Muscle of leg (tissue), 11 donors: ENCODE data around the gene STYXL2. TPM values are rescaled to one million over a fixed set of nuclear protein-coding genes. Genes with fewer than 3 reads are reported as not detected.

Source experiments
- DNase-seq: peaks from one replicate; pipeline ENCODE4 v3.0.0; 2013
- H3K27ac ChIP-seq: one replicate; pipeline ENCODE4 v1.5.1; 2013; ENCODE audit warnings: mild to moderate bottlenecking, low read length, control low read depth
- H3K27me3 ChIP-seq: one replicate; pipeline ENCODE4 v1.6.1; 2013; ENCODE audit warnings: low read length; ENCODE audit not compliant: control insufficient read depth, insufficient read depth
- H3K36me3 ChIP-seq: one replicate; pipeline ENCODE4 v1.6.1; 2013; ENCODE audit warnings: low read length; ENCODE audit not compliant: control insufficient read depth, insufficient read depth
- H3K4me1 ChIP-seq: one replicate; pipeline ENCODE4 v1.6.1; 2013; ENCODE audit warnings: low read length; ENCODE audit not compliant: control insufficient read depth, insufficient read depth
- H3K4me3 ChIP-seq: one replicate; pipeline ENCODE4 v1.5.1; 2013; ENCODE audit warnings: low read length, control low read depth
- H3K9me3 ChIP-seq: replicated peaks from 2 replicates; pipeline ENCODE4 v1.6.1; 2013; ENCODE audit warnings: low read depth, low read length; ENCODE audit not compliant: control insufficient read depth
- WGBS: methylation state at CpG from one replicate; pipeline ENCODE4 v1.1.5; 2013; ENCODE audit warnings: missing lambda C conversion rate; ENCODE audit not compliant: insufficient coverage; 5-methylcytosine and 5-hydroxymethylcytosine counted together
- polyA plus RNA-seq, 8 donors: library from polyadenylated mRNA; unstranded; fragments of 120-200 nt; gene quantifications; one replicate each; pipeline versions ENCODE4 v1.2.1 to v1.2.3, GENCODE V29; 2013; ENCODE audit warnings: inconsistent platforms in 1 of 8, low replicate concordance in 1 of 8; ENCODE audit not compliant: insufficient read length in 8 of 8, insufficient read depth in 1 of 8
- total RNA-seq: library from RNA; stranded (reverse); fragments of 120-200 nt; gene quantifications from one replicate; pipeline ENCODE4 v1.2.4, GENCODE V29; 2013

STYXL2 gene
- total and polyA plus RNA-seq, 9 donors = 49.6 to 119 (median 96.5) TPM

DNA sequence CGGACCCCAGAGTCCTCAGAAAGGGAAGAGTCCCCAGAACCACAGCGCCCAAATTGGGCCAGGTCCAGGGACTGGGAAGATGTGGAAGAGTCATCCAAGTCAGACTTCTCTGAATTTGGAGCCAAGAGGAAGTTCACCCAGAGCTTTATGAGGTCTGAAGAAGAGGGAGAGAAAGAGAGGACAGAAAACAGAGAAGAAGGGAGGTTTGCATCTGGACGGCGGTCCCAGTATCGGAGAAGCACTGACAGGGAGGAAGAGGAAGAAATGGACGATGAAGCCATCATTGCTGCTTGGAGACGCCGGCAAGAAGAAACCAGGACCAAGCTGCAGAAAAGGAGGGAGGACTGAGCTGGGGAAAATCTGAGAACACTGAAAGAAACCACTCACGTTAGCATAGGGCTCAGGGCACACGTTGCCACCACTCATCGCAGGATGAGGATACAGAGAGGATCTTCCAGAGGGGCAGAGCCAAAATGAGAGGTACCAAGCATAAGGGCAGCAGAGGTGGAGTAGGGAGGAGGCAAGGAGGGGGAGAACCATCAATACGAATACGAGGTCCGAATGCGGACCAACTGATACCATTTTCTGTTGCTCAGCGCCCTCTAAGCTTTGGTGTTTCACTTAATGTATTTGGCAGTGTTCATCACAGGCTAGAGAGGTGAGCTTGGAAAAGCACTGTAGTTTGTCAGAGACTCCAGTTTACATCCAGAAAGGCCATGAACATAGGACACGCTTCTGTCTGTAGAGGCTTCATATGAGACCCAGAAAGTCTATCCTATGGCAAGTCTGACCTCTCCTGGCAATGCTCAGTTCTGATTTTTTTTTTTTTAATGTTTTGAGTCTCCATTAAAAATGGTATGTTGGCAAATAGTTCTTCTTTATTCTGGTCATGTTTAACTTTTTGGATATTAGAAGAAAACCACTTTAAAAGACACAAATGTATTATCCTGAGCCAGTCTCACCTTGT, 34.7 kb downstream of the STYXL2 start:
- H3K4me1 ChIP-seq = no peaks in the 10 kb centered on the region
- H3K27ac ChIP-seq = no peak overlapping the region
- DNase-seq = no peak
- 85% methylated on average over 16 of the region's 17 CpGs for WGBS
- H3K27me3 ChIP-seq = no peaks in the 10 kb centered on the region
- no peaks in the 10 kb centered on the region for H3K9me3 ChIP-seq
- peaks cover 34% of the 10 kb centered on the region for H3K36me3 ChIP-seq
- H3K4me3 ChIP-seq = no peak overlapping the region

DNA sequence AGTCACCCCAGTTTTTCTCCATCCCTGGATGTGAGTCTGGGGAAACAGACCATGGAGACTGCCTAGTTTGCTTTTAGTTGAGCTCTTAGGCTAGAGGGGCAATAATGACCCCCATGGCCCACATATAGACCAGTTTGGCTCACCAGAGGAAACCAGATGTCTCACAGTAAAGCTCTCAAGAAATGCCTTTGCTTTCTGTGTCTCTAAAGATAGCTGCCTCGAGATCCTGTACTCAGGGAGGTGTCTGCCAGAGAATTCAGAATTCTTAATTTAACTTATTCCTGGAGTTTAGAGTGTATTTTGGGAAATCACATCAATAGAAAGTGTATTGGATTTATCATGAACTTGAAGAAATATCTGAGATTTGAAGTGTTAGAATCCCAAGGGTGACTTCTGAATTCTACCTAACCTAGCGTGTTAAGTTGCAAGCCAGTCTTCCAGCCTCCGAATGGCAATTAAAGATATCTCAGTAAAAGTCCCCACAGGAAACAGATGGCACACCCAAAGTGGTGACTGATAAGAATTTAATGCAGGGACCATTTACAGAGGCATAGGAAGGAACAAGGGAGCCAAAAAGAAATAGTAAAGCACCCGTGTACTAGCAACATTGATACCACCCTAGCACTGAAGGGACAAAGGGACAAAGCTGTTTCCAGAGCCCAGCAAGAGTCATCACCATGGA, 37.1 kb downstream of the STYXL2 start:
- no CpG with 5 or more reads among the region's 4 CpGs for WGBS
- no peaks in the 10 kb centered on the region for H3K9me3 ChIP-seq
- H3K36me3 ChIP-seq = peaks cover 25% of the 10 kb centered on the region
- no peak overlapping the region for H3K27ac ChIP-seq
- no peak for DNase-seq
- H3K4me1 ChIP-seq = no peaks in the 10 kb centered on the region
- no peaks in the 10 kb centered on the region for H3K27me3 ChIP-seq
- no peak overlapping the region for H3K4me3 ChIP-seq

- Histone ChIP-seq H3K27ac (no peak overlapping the region), H3K4me3 (no peak overlapping the region), H3K36me3 (peaks cover 12% of the 10 kb centered on the region), H3K9me3 (no peaks in the 10 kb centered on the region), H3K4me1 (no peaks in the 10 kb centered on the region), H3K27me3 (no peaks in the 10 kb centered on the region)
- DNase-seq = no peak
- 51% methylated on average over 2 of the region's 8 CpGs for WGBS
Measured at GRCh38 chr1:167132301-167133010, 38.6 kb downstream of the STYXL2 start.

DNA sequence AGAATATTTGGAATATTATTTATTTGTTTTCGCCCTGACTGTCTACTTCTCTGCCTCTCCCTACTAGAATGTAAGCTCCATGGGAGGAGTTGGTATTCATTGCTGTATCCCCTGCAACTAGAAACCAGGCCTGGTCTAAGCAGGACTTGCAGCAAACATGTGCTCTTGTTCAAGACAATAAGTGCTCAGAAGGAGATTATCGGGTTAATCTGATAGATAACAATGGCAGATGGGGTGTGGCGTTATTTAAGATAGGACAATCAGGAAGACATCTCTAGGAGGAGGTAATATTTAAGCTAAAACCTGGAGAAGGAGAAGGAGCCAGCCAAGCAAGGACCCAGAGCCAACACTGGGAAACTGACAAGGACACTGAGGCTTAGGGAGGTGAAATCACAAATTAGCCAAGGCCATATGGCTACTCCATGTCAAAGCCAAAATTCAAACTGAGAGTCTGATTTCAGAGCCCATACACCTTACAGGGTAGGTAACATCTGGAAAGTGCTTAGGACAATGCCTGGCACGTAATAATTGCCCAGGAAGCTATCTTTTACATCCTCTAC, 41.5 kb downstream of the STYXL2 start:
- H3K27me3 ChIP-seq = no peaks in the 10 kb centered on the region
- DNase-seq = no peak
- no peak overlapping the region for H3K27ac ChIP-seq
- no peaks in the 10 kb centered on the region for H3K9me3 ChIP-seq
- no peaks in the 10 kb centered on the region for H3K4me1 ChIP-seq
- no peak overlapping the region for H3K4me3 ChIP-seq
- 77% methylated on average over 2 of the region's 4 CpGs for WGBS
- no peaks in the 10 kb centered on the region for H3K36me3 ChIP-seq

GRCh38 chr1:167136191-167136614, 42.3 kb downstream of the STYXL2 start:
- Histone ChIP-seq H3K27ac (no peak overlapping the region), H3K4me1 (no peaks in the 10 kb centered on the region), H3K36me3 (no peaks in the 10 kb centered on the region), H3K4me3 (no peak overlapping the region), H3K27me3 (no peaks in the 10 kb centered on the region), H3K9me3 (no peaks in the 10 kb centered on the region)
- WGBS = 25% methylated on average over 2 of the region's 2 CpGs
- peak; percentile 33 for DNase-seq

DNA sequence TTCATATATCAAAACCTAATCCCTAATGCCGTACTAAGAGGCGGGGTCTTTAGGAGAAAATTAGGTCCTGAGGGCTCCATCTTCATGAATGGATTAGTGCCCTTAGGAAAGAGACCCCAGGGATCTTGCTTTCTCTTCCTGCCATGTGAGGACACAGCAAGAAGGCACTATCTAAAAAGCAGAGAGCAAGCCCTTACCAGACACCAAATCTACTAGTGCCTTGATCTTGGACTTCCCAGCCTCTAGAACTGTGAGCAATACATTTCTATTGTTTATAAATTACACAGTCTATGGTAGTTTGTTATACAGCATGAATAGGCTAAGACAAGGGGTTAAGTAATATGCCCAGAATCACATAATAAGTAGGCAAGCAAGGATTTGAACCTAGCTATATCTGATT, 42.9 kb downstream of the STYXL2 start:
- H3K27ac ChIP-seq = no peak overlapping the region
- no peak for DNase-seq
- H3K9me3 ChIP-seq = no peaks in the 10 kb centered on the region
- no CpG with 5 or more reads among the region's 2 CpGs for WGBS
- H3K36me3 ChIP-seq = no peaks in the 10 kb centered on the region
- no peaks in the 10 kb centered on the region for H3K4me1 ChIP-seq
- H3K27me3 ChIP-seq = no peaks in the 10 kb centered on the region
- H3K4me3 ChIP-seq = no peak overlapping the region

DNA sequence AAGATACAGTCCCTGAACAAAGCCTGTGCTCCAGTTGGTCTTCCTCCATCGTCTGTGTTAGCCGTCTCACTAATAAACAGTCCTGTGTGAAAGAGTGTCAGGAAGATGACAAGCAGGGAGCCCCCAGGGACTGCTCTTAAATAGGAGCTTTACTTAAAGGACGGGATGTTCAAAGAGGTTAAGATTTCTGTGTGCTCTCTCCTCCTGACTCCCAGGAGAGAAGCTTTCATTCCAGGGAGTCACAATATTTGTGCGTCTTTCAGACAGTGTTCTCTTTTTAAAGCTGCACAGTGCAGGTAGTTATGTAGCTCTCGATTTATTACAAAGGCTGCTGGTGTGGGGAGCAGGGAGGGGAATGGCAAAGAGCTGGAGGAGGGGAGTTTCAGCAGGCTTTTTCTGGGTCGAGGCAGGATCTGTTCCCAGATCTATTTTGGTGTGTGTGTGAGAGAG, 43.5 kb downstream of the STYXL2 start:
- Histone ChIP-seq H3K36me3 (no peaks in the 10 kb centered on the region), H3K9me3 (no peaks in the 10 kb centered on the region), H3K27me3 (no peaks in the 10 kb centered on the region), H3K4me1 (no peaks in the 10 kb centered on the region), H3K27ac (no peak overlapping the region), H3K4me3 (no peak overlapping the region)
- WGBS = no CpG with 5 or more reads among the region's 6 CpGs
- DNase-seq = no peak

GRCh38 chr1:167137793-167138510, 44.1 kb downstream of the STYXL2 start:
- H3K9me3 ChIP-seq = no peaks in the 10 kb centered on the region
- H3K4me1 ChIP-seq = no peaks in the 10 kb centered on the region
- no peak overlapping the region for H3K4me3 ChIP-seq
- no peaks in the 10 kb centered on the region for H3K36me3 ChIP-seq
- 42% methylated on average over 3 of the region's 3 CpGs for WGBS
- no peak for DNase-seq
- H3K27ac ChIP-seq = no peak overlapping the region
- no peaks in the 10 kb centered on the region for H3K27me3 ChIP-seq

GRCh38 chr1:167138703-167139102, 44.8 kb downstream of the STYXL2 start:
- WGBS = no CpG with 5 or more reads among the region's 1 CpG
- DNase-seq = no peak
- no peaks in the 10 kb centered on the region for H3K36me3 ChIP-seq
- H3K4me1 ChIP-seq = no peaks in the 10 kb centered on the region
- H3K9me3 ChIP-seq = no peaks in the 10 kb centered on the region
- H3K27me3 ChIP-seq = no peaks in the 10 kb centered on the region
- no peak overlapping the region for H3K4me3 ChIP-seq
- H3K27ac ChIP-seq = no peak overlapping the region
